ENCODE measurements around the gene EME2.

- no peak for TF ChIP-seq CTCF (IDR thresholded peaks at IDR 0.05; ENCODE audit: borderline replicate concordance, extremely low read depth, low read length, poor library complexity, severe bottlenecking)
- no peak for TF ChIP-seq EZH2 (IDR thresholded peaks at IDR 0.05; ENCODE audit: borderline replicate concordance, low read depth, low read length, severe bottlenecking)
Observed at GRCh38 chr16:1734123-1734522, 38.5 kb upstream of the EME2 start.
